Measurements from ENCODE around the gene MYO1C.

MYO1C gene

GRCh38 chr17:1516388-1517161 lies 24.1 kb upstream of the MYO1C start, which contains the start of gene INPP5K:
INPP5K (minus strand) TSS chr17:1516612; CDS start chr17:1516499, 113 bp downstream.
- peak within 1 kb of the TSS; percentile 93 for H3K27ac ChIP-seq
- DNase-seq (ENCODE audit: low spot score), result peak; percentile 98
- TF ChIP-seq CTCF (conservative IDR thresholded peaks at IDR 0.05; ENCODE audit: low read depth), result no peak
- CTCF ChIA-PET, result interaction anchor here (0.5 to 2.4 kb wide), 6 partner anchors 21 to 257 kb away, joined by 3 to 16 read pairs (median 5); no protein-coding TSS in a partner anchor
- POLR2A ChIA-PET (ENCODE audit: low non-redundant PET), result interaction anchor here (0.5 to 1.7 kb wide), 6 partner anchors 16 to 29 kb away, joined by 3 to 6 read pairs (median 4); no protein-coding TSS in a partner anchor

GRCh38 chr17:1515640-1516387 lies 23.3 kb upstream of the MYO1C start:
- peak; percentile 61 for TF ChIP-seq CTCF (conservative IDR thresholded peaks at IDR 0.05; ENCODE audit: low read depth)
- ChIA-PET CTCF (interaction anchor here (0.7 to 2.4 kb wide), 10 partner anchors 11 to 310 kb away, joined by 3 to 16 read pairs (median 5); partner anchors contain the start of gene MYO1C), POLR2A (ENCODE audit: low non-redundant PET) (interaction anchor here (0.6 to 1.7 kb wide), 6 partner anchors 11 to 60 kb away, joined by 3 to 5 read pairs (median 4); partner anchors contain the start of gene CRK)
- DNase-seq (ENCODE audit: low spot score), result peak; percentile 83
- peak overlapping the region; percentile 93 for H3K27ac ChIP-seq

GRCh38 chr17:1512351-1512750 lies 19.9 kb upstream of the MYO1C start:
- ChIA-PET POLR2A (ENCODE audit: low non-redundant PET) (interaction anchor here (1.1 kb wide), 1 partner anchor 22 kb away, joined by 5 read pairs; no protein-coding TSS in a partner anchor), CTCF (interaction anchor here (0.9 to 1.7 kb wide), 2 partner anchors 62 to 147 kb away, joined by 3 read pairs; no protein-coding TSS in a partner anchor)
- peak; percentile 22 for DNase-seq (ENCODE audit: low spot score)
- no peak for TF ChIP-seq CTCF (conservative IDR thresholded peaks at IDR 0.05; ENCODE audit: low read depth)
- peak overlapping the region; percentile 93 for H3K27ac ChIP-seq

GRCh38 chr17:1511756-1512321 lies 19.4 kb upstream of the MYO1C start:
- ChIA-PET POLR2A (ENCODE audit: low non-redundant PET) (interaction anchor here (1.1 kb wide), 1 partner anchor 21 kb away, joined by 5 read pairs; no protein-coding TSS in a partner anchor), CTCF (interaction anchor here (0.9 to 1.7 kb wide), 2 partner anchors 63 to 147 kb away, joined by 3 read pairs; no protein-coding TSS in a partner anchor)
- TF ChIP-seq CTCF (conservative IDR thresholded peaks at IDR 0.05; ENCODE audit: low read depth), result no peak
- peak; percentile 45 for DNase-seq (ENCODE audit: low spot score)
- peak overlapping the region; percentile 93 for H3K27ac ChIP-seq

- CTCF ChIA-PET, result interaction anchor here (0.7 kb wide), 1 partner anchor 193 kb away, joined by 3 read pairs; no protein-coding TSS in a partner anchor
- no peak for TF ChIP-seq CTCF (conservative IDR thresholded peaks at IDR 0.05; ENCODE audit: low read depth)
- DNase-seq (ENCODE audit: low spot score), result no peak
- H3K27ac ChIP-seq, result peak overlapping the region; percentile 93
- POLR2A ChIA-PET (ENCODE audit: low non-redundant PET), result no interaction called here
These were observed 18.8 kb upstream of the MYO1C start for GRCh38 chr17:1511290-1511689.
